OCI-LY1 (cell line): ENCODE measurements around the gene TF.

Source experiments
- H2AFZ ChIP-seq: fragments of 200-600 bp; sonication (generic), shearing (Covaris generic); 2 replicates; pipeline ENCODE4 v1.6.0; 2014; ENCODE audit warnings: antibody characterized with exemption, mild to moderate bottlenecking, low read length
- H3F3A ChIP-seq: fragments of 200-600 bp; sonication (generic), shearing (Covaris generic); 2 replicates; pipeline ENCODE4 v1.6.0; 2014; ENCODE audit warnings: mild to moderate bottlenecking, antibody characterized with exemption, low read length, moderate library complexity; ENCODE audit not compliant: insufficient read depth
- H3K27ac ChIP-seq: fragments of 200-600 bp; sonication (generic); 2 replicates; pipeline ENCODE4 v1.5.1; 2014; ENCODE audit warnings: low read length, mixed run types, mild to moderate bottlenecking, low read depth; ENCODE audit not compliant: poor library complexity, severe bottlenecking
- H3K27me3 ChIP-seq: fragments of 200-600 bp; sonication (generic); 2 replicates; pipeline ENCODE4 v1.6.0; 2014; ENCODE audit warnings: antibody characterized with exemption, mild to moderate bottlenecking, low read length, moderate library complexity; ENCODE audit not compliant: insufficient read depth
- H3K36me3 ChIP-seq: fragments of 200-600 bp; sonication (generic); 2 replicates; pipeline ENCODE4 v1.6.1; 2014; ENCODE audit warnings: mild to moderate bottlenecking, antibody characterized with exemption, low read length, moderate library complexity, mixed read lengths; ENCODE audit not compliant: insufficient read depth
- H3K4me1 ChIP-seq: fragments of 200-600 bp; sonication (generic); 2 replicates; pipeline ENCODE4 v1.5.1; 2014; ENCODE audit warnings: mild to moderate bottlenecking, low read length, moderate library complexity; ENCODE audit not compliant: insufficient read depth, severe bottlenecking
- H3K4me2 ChIP-seq: fragments of 200-600 bp; sonication (generic), shearing (Covaris generic); 2 replicates; pipeline ENCODE4 v1.6.1; 2014; ENCODE audit warnings: low read length
- H3K4me3 ChIP-seq: fragments of 200-600 bp; sonication (generic); 2 replicates; pipeline ENCODE4 v1.5.1; 2014; ENCODE audit warnings: low read length, low read depth, mild to moderate bottlenecking, mixed read lengths; ENCODE audit not compliant: poor library complexity, severe bottlenecking
- H3K79me2 ChIP-seq: fragments of 200-600 bp; shearing (Covaris generic); 2 replicates; pipeline ENCODE4 v1.6.1; 2016; ENCODE audit warnings: mixed run types, low read length, mixed read lengths; ENCODE audit not compliant: insufficient read depth
- H3K9ac ChIP-seq: fragments of 200-600 bp; sonication (generic), shearing (Covaris generic); 2 replicates; pipeline ENCODE4 v1.6.1; 2014; ENCODE audit warnings: mild to moderate bottlenecking, low read length, mixed read lengths
- H3K9me2 ChIP-seq: fragments of 200-600 bp; sonication (generic), shearing (Covaris generic); 2 replicates; pipeline ENCODE4 v1.6.1; 2014; ENCODE audit warnings: low read depth, mild to moderate bottlenecking, low read length, mixed read lengths
- H3K9me3 ChIP-seq: fragments of 200-600 bp; shearing (Covaris generic); 2 replicates; pipeline ENCODE4 v1.6.1; 2014; ENCODE audit warnings: low read length, mixed read lengths
- H4K20me1 ChIP-seq: fragments of 200-600 bp; sonication (generic), shearing (Covaris generic); 2 replicates; pipeline ENCODE4 v1.6.0; 2016; ENCODE audit warnings: mild to moderate bottlenecking, low read length; ENCODE audit not compliant: insufficient read depth
- CTCF ChIP-seq: fragments of 200-600 bp; sonication (generic), shearing (Covaris generic); IDR thresholded peaks from 2 replicates; pipeline ENCODE4 v1.5.1; 2017; ENCODE audit warnings: mild to moderate bottlenecking, antibody characterized with exemption, low read length, moderate library complexity, mixed read lengths
- EZH2 ChIP-seq: fragments of 200-600 bp; sonication (generic), shearing (Covaris generic); IDR thresholded peaks from 2 replicates; pipeline ENCODE4 v1.8.0; 2017; ENCODE audit warnings: borderline replicate concordance, mixed run types, mild to moderate bottlenecking, antibody characterized with exemption, low read length, moderate library complexity, mixed read lengths

Gene TF

GRCh38 chr3:133767607-133768006, 21.4 kb downstream of the TF start:
- Histone ChIP-seq H3K4me2 (no peak overlapping the region), H2AFZ (no peak overlapping the region), H3K4me3 (no peak overlapping the region), H3F3A (no peaks in the 10 kb centered on the region), H3K4me1 (no peaks in the 10 kb centered on the region), H3K79me2 (no peaks in the 10 kb centered on the region), H3K27ac (no peak overlapping the region), H3K9me3 (no peaks in the 10 kb centered on the region), H4K20me1 (no peaks in the 10 kb centered on the region), H3K27me3 (no peaks in the 10 kb centered on the region), H3K9me2 (no peaks in the 10 kb centered on the region), H3K9ac (no peak overlapping the region), H3K36me3 (no peaks in the 10 kb centered on the region)
- no peak for TF ChIP-seq CTCF
- TF ChIP-seq EZH2: no peak

- Histone ChIP-seq H3K27me3 (no peaks in the 10 kb centered on the region), H3K4me2 (no peak overlapping the region), H3F3A (no peaks in the 10 kb centered on the region), H3K9me2 (no peaks in the 10 kb centered on the region), H3K27ac (no peak overlapping the region), H2AFZ (no peak overlapping the region), H3K4me3 (no peak overlapping the region), H3K9ac (no peak overlapping the region), H3K4me1 (no peaks in the 10 kb centered on the region), H4K20me1 (no peaks in the 10 kb centered on the region), H3K9me3 (no peaks in the 10 kb centered on the region), H3K36me3 (no peaks in the 10 kb centered on the region), H3K79me2 (no peaks in the 10 kb centered on the region)
- no peak for TF ChIP-seq CTCF
- no peak for TF ChIP-seq EZH2
Observed at GRCh38 chr3:133769536-133769935, 23.3 kb downstream of the TF start.

- Histone ChIP-seq H2AFZ (no peak overlapping the region), H3K9ac (no peak overlapping the region), H3K4me1 (no peaks in the 10 kb centered on the region), H4K20me1 (no peaks in the 10 kb centered on the region), H3F3A (no peaks in the 10 kb centered on the region), H3K79me2 (no peaks in the 10 kb centered on the region), H3K9me2 (no peaks in the 10 kb centered on the region), H3K4me2 (no peak overlapping the region), H3K9me3 (no peaks in the 10 kb centered on the region), H3K36me3 (no peaks in the 10 kb centered on the region), H3K27me3 (no peaks in the 10 kb centered on the region), H3K27ac (no peak overlapping the region), H3K4me3 (no peak overlapping the region)
- no peak for TF ChIP-seq CTCF
- TF ChIP-seq EZH2: no peak
Observed at GRCh38 chr3:133773732-133774131, 27.5 kb downstream of the TF start.
